ENCODE measurements around the gene CRY2.

Gene CRY2

GRCh38 chr11:45932217-45932616 lies 84.9 kb downstream of the CRY2 start:
- DNase-seq, result no peak

Measured in SW 1271 (cell line).